GM19452 (cell line): ENCODE measurements around the gene SDK2.

Experiments used
- ATAC-seq: cut with Tn5 transposase; IDR thresholded peaks from one replicate; pipeline ENCODE4 v1.9.1; 2021; ENCODE audit not compliant: unreplicated experiment

The SDK2 gene

GRCh38 chr17:73644145-73645049, at the start of gene SDK2:
Gene SDK2 (minus strand): TSS chr17:73644445. CDS start chr17:73644088, 357 bp downstream.
- no peak for ATAC-seq

GRCh38 chr17:73693071-73693470, 48.8 kb upstream of the SDK2 start:
- ATAC-seq, result no peak

GRCh38 chr17:73691321-73691766, 47.1 kb upstream of the SDK2 start:
- ATAC-seq, result no peak

GRCh38 chr17:73690676-73691075, 46.4 kb upstream of the SDK2 start:
- ATAC-seq, result no peak

- no peak for ATAC-seq
These were observed 45.5 kb upstream of the SDK2 start for GRCh38 chr17:73689596-73690275.

GRCh38 chr17:73686961-73687360, 42.7 kb upstream of the SDK2 start:
- no peak for ATAC-seq

GRCh38 chr17:73686126-73686525, 41.9 kb upstream of the SDK2 start:
- no peak for ATAC-seq

GRCh38 chr17:73684183-73684582, 39.9 kb upstream of the SDK2 start:
- ATAC-seq, result no peak

GRCh38 chr17:73683771-73684170, 39.5 kb upstream of the SDK2 start:
- no peak for ATAC-seq

GRCh38 chr17:73681946-73682345, 37.7 kb upstream of the SDK2 start:
- no peak for ATAC-seq

GRCh38 chr17:73679476-73679875, 35.2 kb upstream of the SDK2 start:
- no peak for ATAC-seq

- no peak for ATAC-seq
These were observed 34.8 kb upstream of the SDK2 start for GRCh38 chr17:73678999-73679398.

GRCh38 chr17:73669771-73670170, 25.5 kb upstream of the SDK2 start:
- no peak for ATAC-seq

GRCh38 chr17:73667181-73667959, 23.1 kb upstream of the SDK2 start:
- no peak for ATAC-seq

GRCh38 chr17:73663614-73664013, 19.4 kb upstream of the SDK2 start:
- ATAC-seq, result no peak

- no peak for ATAC-seq
These were observed 16.1 kb upstream of the SDK2 start for GRCh38 chr17:73660366-73660765.

- ATAC-seq, result no peak
These were observed 14.7 kb upstream of the SDK2 start for GRCh38 chr17:73658821-73659515.

GRCh38 chr17:73657473-73658116, 13.3 kb upstream of the SDK2 start:
- ATAC-seq, result no peak

- ATAC-seq, result no peak
These were observed 10.0 kb upstream of the SDK2 start for GRCh38 chr17:73654241-73654640.

- ATAC-seq, result no peak
These were observed 9.6 kb upstream of the SDK2 start for GRCh38 chr17:73653810-73654209.
